ENCODE data around the gene NUDT3. TPM values are rescaled to one million over a fixed set of nuclear protein-coding genes. Genes with fewer than 3 reads are reported as not detected.
"Not testable (repeated sequence)": the region's sequence is repeated elsewhere in the genome, so short reads cannot be mapped to it uniquely, and the experiment has no call there.

The NUDT3 gene
- total RNA-seq, 1 donor from 2014 or later: 32.4 TPM

DNA sequence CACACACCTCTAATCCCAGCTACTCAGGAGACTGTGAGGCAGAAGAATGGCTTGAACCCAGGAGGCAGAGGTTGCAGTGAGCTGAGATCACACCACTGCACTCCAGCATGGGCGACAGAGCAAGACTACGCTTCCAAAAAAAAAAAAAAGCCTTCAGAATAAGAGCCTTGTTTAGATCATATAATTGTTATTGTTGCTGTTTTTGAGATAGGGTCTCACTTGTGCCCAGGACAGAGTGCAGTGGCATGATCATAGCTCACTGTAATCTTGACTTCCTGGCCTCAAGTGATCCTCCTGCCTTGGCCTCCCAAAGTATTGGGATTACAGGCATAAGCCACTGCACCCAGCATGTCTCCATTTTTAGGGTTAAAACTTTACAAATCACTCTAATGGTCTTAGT, 68.2 kb downstream of the NUDT3 start:
- not testable (repeated sequence) for DNase-seq (ENCODE audit: low spot score)

DNA sequence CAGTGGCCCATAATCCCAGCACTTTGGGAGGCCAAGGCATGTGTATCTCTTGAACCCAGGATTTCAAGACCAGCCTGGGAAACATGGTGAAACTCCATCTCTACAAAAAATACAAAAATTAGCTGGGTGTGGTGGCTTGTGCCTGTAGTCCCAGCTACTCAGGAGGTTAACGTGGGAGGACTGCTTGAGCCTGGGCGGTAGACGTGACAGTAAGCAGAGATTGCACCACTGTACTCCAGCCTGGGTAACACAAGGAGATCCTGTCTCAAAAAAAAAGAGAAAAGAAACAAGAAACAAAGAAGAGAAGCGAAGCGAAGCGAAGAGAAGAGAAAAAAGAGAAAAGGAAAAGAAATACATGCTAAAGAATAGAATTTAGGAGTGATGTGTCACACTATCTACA, 69.2 kb downstream of the NUDT3 start:
- no peak for DNase-seq (ENCODE audit: low spot score)

DNA sequence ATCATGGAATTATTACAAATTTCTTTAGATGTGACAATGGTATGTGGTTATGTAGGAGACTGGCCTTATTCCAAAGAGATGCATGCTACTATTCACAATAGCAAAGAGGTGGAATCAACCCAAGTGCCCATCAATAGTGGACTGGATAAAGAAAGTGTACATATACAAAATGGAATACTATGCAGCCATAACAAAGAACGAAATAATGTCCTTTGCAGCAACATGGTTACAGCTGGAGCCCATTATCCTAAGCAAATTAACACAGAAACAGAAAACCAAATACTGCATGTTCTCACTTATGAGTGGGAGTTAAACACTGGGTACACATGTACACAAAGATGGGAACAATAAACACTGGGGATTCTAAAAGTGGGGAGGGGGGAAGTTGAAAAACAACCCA, 69.7 kb downstream of the NUDT3 start:
- no peak for DNase-seq (ENCODE audit: low spot score)

DNA sequence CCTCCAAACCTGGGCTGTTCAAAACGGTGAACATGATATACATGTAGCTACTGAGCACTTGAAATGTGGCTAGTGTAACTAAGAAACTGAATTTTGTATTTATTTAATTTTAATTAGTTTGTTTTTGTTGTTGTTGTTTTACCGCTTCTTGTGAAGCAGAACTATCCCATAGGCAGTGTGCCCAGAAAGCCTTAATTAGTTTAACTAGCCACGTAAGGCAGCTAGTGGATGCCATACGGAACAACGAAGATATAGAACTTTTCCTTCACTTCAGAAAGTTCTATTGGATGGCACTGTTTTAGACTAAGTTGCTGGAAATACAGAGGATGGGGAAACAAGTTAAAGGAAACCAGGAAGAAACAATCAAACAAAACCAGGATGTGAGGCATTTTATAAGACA, 70.6 kb downstream of the NUDT3 start:
- DNase-seq (ENCODE audit: low spot score): no peak

DNA sequence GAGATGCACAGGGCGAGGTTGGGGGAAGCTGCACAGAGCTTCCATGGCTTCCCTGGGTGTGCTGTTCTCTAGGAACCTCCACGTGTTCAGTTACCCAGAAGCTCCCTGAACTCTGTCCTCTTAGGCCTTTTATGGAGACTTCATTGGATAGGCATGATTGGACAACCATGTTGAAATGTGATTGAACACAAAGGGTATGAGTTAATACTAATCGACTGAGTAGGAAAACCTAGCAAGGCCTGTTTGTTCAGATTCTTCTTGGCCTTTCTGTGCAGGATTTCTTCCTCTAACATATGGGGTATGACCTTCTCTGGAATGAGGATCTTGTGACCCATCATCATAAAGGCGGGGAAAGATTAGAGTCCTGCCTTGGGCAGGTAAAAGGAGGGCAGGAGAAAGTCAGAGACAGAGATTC, 73.0 kb downstream of the NUDT3 start:
- DNase-seq (ENCODE audit: low spot score): no peak

DNA sequence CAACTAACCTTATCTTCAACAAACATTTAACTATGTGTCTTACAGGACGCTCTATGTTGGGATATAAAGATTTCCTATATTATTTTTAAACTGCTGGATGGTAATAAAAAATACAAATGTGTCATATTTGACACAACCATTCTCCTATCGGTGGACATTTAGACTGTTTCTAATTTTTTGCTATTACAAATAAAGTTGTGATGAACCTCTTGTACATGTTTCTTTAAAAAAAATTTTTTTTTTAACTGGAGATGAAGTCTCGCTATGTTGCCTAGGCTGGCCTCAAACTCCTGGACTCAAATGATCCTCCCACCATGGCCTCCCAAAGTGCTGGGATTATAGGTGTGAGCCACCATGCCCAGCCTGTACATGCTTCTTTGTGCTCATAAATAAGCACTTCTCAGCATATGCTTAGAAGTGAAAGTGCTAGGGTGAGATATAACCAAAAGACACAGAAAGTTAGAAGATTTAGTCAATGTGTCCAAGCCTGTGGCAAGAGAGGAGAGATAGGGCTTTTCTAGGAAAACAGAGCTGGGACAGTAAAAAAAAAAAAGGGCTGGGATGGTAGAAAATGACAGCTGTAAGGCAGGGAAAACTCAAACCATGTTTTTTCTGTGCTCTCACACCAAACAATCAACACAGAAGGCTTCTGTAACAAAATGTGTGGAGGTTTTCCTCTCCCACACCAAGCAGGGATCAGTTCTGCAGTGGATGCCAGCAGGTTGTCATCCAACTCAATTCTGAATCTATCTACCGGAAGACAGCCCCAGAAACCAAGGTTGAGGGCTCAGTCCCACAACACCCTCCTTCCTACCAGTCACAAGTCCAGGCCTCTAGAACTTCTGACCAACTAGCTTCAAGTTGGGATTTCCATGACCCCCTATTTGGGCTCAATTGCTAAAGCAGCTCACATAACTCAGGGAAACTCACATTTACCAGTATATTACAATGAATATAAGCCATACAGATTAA, 73.7 kb downstream of the NUDT3 start:
- DNase-seq (ENCODE audit: low spot score): no peak

DNA sequence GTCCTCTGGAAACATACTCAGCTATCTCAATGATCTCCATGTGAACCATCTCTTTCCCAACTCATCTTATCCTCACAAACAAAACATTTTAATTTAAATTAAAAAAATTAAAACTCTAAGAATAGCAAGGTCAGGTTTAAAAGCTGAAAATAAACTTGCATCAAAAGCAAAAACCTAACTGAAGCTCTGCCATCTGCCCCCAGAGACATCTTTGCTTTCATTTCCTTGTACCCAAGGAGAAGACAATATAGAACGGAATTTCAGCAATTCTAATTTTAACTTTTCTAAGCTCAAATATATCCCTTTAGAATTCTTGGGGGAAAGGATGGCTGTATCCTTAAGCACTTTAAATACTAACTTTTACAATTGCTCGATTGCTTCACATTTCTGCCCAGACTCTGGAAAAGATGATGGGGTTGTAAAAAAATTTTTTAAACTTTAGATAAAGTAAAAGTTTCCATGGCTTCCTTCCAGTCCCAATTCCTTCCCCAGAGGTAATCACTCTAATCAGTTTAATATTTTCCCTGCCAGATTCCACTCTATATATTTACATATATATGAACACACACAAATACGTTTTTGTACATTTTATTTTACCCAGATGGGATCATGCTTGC, 74.5 kb downstream of the NUDT3 start:
- DNase-seq (ENCODE audit: low spot score): no peak

DNA sequence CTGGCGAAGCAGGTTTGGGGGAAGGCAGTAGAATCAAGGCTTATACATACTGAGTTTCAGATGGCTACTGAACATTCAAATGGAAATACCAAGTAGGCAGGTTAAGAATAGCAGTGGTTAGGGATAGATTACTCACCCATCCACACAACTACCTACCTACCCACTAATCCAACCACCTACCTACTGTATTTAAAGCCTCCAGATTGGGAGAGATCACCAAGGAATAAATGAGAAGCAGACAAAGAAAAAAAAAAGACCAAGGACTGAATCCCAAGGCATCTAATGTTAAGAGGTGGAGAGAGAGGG, 75.3 kb downstream of the NUDT3 start:
- no peak for DNase-seq (ENCODE audit: low spot score)

DNA sequence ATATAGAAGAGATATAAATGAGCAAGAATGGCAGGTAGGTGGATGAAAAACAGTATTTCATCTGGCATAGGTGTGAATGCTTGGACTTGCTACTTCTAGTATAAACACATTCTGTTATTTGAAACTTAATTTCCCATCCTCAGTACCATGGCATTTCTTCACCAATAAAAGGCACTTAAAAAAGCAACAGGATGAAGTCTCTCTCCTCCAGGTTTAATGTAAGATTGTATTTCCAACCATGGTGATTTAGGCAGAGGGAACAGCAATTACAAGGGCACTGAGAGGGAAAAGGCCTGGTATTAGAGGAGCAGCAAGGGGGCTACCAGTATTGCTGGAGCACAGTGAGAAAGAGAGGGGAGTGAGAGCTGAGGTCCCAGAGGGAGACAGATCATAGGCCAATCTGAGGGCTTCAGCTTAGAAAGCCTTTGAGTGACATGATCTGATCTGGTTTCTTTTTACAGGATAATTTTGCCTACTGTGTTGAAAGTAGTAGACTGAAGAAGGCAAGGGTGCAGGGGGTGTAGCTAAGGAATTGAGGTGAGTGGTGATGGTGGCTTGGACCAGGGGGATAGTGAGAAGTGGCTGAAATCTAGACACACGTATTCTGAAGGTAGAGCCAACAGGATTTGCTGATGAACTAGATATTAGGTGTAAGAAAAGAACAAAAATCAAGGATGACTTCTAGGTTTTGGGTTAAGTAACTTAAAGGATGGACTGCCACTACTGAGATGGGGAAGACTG, 75.9 kb downstream of the NUDT3 start:
- DNase-seq (ENCODE audit: low spot score): no peak

DNA sequence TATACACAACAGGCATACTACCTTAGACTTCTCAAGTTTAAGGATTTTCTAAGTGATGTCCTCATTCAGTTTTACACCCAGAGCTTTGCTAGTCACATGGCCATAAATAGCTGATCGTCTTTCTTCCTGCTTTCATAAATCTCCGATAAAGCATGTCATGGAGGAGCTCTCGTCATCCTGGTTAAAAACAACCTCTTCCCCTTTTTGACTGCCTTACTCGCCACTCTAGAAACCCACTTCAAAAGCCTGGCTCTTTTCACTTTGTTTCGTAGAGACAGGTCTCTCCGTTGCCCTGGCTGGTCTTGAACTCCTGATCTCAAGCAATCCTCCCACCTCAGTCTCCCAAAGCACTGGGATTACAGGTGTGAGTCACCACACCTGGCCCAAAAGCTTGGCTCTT, 76.7 kb downstream of the NUDT3 start:
- DNase-seq (ENCODE audit: low spot score): no peak

DNA sequence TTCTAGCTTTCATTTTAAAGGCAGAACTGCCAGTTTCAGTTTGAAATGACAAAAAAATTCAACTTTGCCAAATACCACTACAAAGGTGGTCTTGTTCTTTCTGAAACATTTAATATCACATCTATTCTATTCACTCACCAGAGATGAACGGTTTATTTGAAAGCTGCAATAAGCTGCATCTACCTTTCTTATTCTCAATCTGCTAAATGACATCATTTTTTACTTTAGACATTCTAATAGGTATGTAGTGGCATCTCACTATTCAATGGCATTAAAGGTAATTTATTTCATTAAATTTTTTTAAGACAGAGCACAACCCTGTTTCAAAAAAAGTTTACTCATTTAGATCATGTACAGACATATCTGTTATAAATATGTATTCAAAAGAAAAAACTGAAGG, 77.2 kb downstream of the NUDT3 start:
- no peak for DNase-seq (ENCODE audit: low spot score)

DNA sequence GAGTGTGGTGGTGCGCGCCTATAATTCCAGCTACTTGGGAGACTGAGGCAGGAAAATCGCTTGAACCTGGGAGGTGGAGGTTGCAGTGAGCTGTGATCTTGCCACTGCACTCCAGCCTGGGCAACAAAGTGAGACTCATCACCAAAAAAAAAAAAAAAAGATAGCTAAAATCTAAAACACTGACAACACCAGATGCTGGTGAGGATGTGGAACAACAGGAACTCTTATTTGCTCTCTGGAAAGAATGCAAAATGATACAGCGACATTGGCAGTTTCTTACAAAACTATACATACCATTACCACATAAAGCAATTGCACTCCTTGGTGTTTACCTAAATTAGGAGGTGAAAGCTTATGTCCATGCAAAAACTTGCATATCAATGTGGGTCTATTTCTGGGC, 80.2 kb downstream of the NUDT3 start:
- no peak for DNase-seq (ENCODE audit: low spot score)

DNA sequence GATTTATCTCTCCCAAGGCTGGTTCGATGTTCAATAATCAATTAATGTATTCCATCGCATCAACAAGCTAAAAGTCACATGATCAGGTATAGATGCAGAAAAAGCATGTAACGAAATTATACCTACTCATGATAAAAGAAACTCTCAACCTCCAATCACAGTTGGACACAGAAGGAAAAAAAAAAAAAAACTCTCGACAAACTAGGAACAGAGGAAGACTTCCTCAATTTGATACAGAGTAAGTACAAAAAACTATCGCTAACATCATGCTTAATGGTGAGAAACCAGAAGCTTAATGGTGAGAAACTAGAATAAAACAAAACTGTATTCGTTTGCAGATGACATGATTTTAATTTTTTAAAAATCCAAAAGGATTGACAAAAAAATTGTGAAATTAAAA, 81.7 kb downstream of the NUDT3 start:
- no peak for DNase-seq (ENCODE audit: low spot score)

DNA sequence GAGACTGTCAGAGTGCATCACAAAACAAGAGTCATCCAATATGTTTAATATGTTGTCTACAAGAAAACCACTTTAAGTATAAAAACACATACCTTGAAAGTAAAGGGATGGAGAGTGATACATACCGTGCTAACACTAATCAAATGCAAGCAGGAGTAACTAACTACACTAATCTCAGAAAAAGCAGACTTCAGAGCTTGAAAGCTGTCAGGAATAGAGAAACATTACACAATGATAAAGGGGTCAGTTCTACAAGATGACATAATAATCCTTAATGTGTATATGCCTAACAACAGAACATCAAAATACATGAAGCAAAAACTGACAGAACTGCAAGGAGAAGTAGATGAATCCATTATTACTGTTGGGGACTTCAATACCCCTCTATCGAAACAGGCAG, 84.0 kb downstream of the NUDT3 start:
- DNase-seq (ENCODE audit: low spot score): no peak

DNA sequence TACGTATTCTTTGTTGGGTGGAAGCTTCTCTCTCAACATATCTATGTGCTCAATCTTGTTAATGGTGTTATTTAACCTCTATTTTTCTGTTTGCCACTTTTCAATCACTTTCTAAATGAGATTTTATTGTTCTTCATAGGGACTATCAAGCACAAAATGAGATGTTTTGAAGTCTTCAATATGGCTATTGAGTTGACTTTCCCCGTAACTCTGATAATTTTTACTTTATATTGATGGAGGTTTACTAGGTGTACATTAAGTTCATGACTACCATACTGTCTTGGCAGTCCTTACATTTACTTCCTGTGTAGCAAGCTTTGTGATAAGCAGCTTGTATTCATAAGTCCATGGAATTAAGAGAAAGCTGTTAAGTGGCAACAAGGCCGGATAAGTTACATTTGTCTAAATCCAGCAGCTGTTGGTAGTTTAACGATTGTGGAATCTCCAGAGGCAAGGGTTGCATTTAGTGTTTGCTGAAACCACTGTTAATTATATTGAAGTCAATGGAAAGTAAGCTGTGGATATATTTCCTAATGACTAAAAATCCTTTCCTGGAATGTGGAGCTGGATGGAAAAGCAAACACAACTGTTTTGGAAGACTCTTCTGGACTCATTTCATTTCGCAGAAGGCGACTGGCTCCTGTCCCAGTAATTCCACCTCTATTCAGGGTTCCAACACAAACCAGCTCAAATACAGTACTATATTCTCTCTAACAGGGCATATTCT, 86.3 kb downstream of the NUDT3 start:
- no peak for DNase-seq (ENCODE audit: low spot score)

DNA sequence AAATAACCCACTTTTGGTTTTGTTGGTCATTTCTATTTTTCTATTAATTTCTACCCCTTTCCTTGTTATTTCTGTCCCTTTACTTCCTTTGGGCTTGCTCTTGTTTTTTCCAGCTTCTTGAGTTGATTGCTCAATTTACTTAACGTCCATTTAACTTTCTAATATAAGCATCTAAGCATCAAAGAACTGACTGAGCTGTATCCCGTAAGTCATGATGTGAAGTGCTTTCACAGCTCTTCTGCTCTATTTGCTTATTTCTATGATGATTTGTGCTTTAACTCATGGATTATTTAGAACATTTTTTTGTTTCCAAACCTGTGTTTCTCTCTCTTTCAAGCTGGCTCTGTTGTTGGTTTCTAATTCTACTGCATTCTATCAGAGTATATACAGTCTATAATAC, 87.0 kb downstream of the NUDT3 start:
- no peak for DNase-seq (ENCODE audit: low spot score)

DNA sequence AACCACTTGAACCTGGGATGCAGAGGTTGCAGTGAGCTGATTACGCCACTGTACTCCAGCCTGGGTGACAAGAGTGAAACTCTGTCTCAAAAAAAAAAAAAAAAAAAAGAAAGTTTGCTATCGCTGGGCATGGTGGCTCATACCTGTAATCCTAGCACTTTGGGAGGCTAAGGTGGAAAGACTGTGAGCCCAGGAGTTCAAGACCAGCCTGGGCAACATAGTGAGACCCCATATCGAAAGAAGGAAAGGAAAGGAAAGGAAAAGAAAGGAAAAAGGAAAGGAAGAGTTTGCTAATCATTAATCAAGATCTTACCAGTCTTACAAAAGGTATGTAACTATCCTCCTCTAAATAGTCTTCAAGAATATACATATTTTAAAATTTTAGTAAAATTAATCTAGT, 88.3 kb downstream of the NUDT3 start:
- DNase-seq (ENCODE audit: low spot score): no peak

DNA sequence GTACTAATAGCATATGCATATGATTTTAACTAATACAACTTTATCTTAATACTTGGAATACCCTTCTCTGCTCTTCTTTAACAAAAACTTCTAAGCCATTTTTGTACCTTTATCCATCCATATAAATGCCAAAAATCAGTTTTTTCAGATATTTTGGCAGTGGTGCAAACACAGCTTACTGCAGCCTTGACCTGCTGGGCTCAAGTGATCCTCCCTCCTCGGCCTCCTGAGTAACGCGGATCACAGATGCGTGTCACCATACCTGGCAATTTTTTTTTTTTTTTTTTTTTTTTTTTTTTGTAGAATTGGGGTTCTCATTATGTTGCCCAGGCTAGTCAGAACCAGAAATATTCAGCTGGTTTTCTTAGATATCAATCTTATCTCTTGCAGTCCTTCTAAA, 89.5 kb downstream of the NUDT3 start:
- no peak for DNase-seq (ENCODE audit: low spot score)

DNA sequence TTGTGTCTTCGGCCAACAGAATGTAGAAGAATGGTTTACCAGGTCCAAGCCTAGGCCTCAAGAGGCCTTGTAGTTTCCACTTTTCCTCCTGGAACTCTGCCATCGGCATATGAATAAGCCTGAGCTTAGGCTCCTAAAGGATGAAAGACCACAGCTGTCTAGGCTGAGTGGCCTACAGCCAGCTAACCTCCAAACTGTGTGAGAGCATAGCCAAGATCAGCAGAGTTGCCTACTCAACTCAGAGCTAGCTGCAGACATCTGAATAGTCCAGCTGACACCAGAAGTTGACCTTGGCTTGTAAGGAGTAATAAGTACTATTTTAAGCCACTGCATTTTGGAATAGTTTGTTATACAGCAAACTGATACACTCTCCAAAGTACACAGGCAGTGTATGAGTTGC, 91.1 kb downstream of the NUDT3 start:
- DNase-seq (ENCODE audit: low spot score): no peak

DNA sequence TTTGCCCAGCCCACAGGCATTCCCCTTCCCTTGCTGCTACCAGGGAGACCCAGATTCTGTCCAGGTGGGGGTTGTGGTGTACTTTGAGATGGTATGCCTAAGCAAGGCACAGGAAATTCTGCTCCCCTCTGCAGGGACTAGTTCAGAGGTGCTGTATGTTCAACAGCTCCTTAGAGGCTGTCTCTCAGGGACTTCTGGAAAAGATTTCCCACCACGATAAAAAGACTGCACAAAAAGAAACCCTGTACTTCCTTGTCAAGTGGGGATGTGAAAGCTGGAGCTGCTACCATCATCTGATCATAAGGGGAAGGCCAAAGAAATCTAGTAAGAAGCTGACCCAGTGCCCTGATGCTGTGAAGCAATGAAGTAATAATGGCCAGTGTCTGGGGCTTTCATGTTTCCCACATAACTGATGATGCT, 92.1 kb downstream of the NUDT3 start:
- no peak for DNase-seq (ENCODE audit: low spot score)

DNA sequence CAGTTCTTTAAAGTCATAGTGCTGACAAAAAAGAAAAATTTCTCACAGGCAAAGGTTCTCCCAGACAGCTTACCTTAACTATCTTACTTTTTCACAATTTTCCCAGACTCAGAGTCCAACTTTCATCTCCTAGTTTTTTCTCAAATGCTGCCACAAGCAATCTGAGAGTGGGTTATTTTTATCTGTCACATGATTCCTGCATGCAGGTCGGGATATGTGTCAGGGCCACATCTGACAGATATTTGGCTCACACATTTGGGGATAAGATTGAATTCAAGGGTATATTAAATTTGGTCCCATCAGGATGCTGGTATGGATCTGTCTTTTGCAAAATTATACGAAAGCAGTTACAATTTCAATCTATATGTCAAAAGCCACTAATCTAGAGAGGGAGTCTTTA, 93.5 kb downstream of the NUDT3 start:
- DNase-seq (ENCODE audit: low spot score): no peak

DNA sequence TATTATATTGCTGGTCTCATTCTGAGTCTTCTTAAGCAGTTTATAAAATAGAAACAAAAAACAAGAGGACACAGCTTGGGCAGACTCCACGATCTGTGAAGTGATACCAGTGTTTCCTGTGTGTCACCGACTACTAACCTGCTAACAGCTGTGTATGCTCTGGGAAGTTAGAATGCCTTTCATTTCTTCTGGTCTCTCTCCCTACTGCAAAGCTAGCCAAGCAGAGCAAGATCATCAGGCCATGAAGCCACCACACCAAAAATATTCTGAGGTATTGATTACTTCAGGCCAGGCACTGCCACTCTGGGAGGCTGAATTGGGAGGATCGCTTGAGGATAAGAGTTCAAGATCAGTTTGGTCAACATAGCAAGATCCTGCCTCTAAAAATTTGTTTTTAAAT, 96.7 kb downstream of the NUDT3 start:
- DNase-seq (ENCODE audit: low spot score): no peak
